Myocyte (in vitro differentiated cells): Measurements from ENCODE around the gene ANKRD40. TPM values are rescaled to one million over a fixed set of nuclear protein-coding genes. Genes with fewer than 3 reads are reported as not detected.
"Not testable (repeated sequence)": the region's sequence is repeated elsewhere in the genome, so short reads cannot be mapped to it uniquely, and the experiment has no call there.

ENCODE experiments used
- DNase-seq: peaks from one replicate; pipeline ENCODE4 v3.0.0-alpha.2; 2012; ENCODE audit warnings: low read depth
- polyA plus RNA-seq: library from polyadenylated mRNA; unstranded; fragments of >200 nt; gene quantifications from one replicate; pipeline ENCODE4 v1.2.1, GENCODE V29; 2012; ENCODE audit warnings: missing spikeins
- total RNA-seq: library from RNA; depleted of rRNA; stranded (reverse); fragments of >200 nt; gene quantifications from 2 replicates; pipeline ENCODE4 v1.2.3, GENCODE V29; 2014

The ANKRD40 gene
- total RNA-seq, result 40.3 and 48.0 TPM in 2 replicates
- polyA plus RNA-seq, result 21.1 TPM

GRCh38 chr17:50707289-50708049 is at the start of gene ANKRD40:
Gene ANKRD40 (minus strand): TSS chr17:50707914. CDS start chr17:50707654, 260 bp downstream.
- peak; percentile 97 for DNase-seq

GRCh38 chr17:50754521-50754920 is 46.8 kb upstream of the ANKRD40 start:
- DNase-seq, result no peak

- no peak for DNase-seq
Measured at GRCh38 chr17:50749245-50749644, 41.5 kb upstream of the ANKRD40 start.

GRCh38 chr17:50745631-50746030 is 37.9 kb upstream of the ANKRD40 start:
- no peak for DNase-seq

- no peak for DNase-seq
Measured at GRCh38 chr17:50739098-50739497, 31.4 kb upstream of the ANKRD40 start.

- DNase-seq, result no peak
Measured at GRCh38 chr17:50737118-50737698, 29.5 kb upstream of the ANKRD40 start.

GRCh38 chr17:50735287-50735686 is 27.6 kb upstream of the ANKRD40 start:
- no peak for DNase-seq

- no peak for DNase-seq
Measured at GRCh38 chr17:50731575-50732460, 24.1 kb upstream of the ANKRD40 start.

GRCh38 chr17:50728881-50729765 is 21.4 kb upstream of the ANKRD40 start:
- DNase-seq, result no peak

- DNase-seq, result no peak
Measured at GRCh38 chr17:50728112-50728429, 20.4 kb upstream of the ANKRD40 start.

GRCh38 chr17:50725769-50726655 is 18.3 kb upstream of the ANKRD40 start:
- peak; percentile 32 for DNase-seq

- DNase-seq, result not testable (repeated sequence)
Measured at GRCh38 chr17:50724622-50725021, 16.9 kb upstream of the ANKRD40 start.

- no peak for DNase-seq
Measured at GRCh38 chr17:50722746-50723145, 15.0 kb upstream of the ANKRD40 start.

- DNase-seq, result no peak
Measured at GRCh38 chr17:50721194-50722010, 13.7 kb upstream of the ANKRD40 start.

- DNase-seq, result no peak
Measured at GRCh38 chr17:50719924-50720794, 12.4 kb upstream of the ANKRD40 start.

GRCh38 chr17:50719144-50719923 is 11.6 kb upstream of the ANKRD40 start, which contains the start of gene LUC7L3:
Gene LUC7L3 (plus strand): TSS chr17:50719603. CDS start chr17:50719733, 130 bp downstream.
- DNase-seq, result peak; percentile 96

- no peak for DNase-seq
Measured at GRCh38 chr17:50715471-50715870, 7.8 kb upstream of the ANKRD40 start.
